NCI-H1694 treated with DMSO at 0.1 percent for 48 hours (cell line): ENCODE results near the gene PPIF.

Experiments
- DNase-seq: peaks from one replicate; lab custom pipeline; 2025; lab: John Stamatoyannopoulos, UW

Gene PPIF

DNA sequence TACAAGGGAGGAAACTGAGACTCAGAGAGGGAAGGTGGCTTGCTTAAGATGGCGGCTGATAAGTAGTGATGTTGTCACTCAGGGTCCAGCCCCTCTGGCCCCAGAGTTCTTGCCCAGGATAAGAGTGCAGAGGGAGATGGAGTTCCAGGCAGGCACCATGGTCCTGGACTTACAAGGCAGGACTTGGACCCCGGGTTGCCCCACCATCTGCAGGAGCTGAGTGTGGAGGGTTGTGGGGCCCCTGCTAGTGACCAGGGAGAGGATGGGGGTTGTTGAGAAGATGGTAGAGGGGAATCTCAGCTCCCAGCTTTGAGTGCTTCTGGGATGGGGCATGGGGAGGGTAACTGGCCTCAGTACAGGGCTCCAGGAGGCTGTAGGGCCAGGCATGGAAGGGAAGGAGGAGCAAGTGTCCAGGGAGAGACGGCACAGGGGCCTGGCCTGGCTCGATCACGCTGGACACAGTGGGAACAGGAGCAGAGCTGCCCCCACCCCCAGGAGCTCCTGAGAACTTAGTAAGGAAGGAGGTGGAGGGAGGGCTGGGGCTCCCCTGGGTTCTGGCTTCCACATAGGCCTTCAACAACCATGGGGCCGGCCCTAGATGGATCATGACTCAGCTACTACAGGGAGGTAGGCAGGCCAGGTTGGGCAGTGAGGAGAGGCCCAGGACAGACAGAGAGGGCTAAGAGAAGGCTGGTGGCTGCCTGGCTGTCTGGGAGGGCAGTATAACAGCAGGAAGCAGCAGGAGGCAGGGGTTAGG lies 28.2 kb downstream of the PPIF start:
- DNase-seq, result no peak

GRCh38 chr10:79376078-79376628 lies 28.9 kb downstream of the PPIF start:
- no peak for DNase-seq

GRCh38 chr10:79376751-79377556 lies 29.7 kb downstream of the PPIF start:
- no peak for DNase-seq

DNA sequence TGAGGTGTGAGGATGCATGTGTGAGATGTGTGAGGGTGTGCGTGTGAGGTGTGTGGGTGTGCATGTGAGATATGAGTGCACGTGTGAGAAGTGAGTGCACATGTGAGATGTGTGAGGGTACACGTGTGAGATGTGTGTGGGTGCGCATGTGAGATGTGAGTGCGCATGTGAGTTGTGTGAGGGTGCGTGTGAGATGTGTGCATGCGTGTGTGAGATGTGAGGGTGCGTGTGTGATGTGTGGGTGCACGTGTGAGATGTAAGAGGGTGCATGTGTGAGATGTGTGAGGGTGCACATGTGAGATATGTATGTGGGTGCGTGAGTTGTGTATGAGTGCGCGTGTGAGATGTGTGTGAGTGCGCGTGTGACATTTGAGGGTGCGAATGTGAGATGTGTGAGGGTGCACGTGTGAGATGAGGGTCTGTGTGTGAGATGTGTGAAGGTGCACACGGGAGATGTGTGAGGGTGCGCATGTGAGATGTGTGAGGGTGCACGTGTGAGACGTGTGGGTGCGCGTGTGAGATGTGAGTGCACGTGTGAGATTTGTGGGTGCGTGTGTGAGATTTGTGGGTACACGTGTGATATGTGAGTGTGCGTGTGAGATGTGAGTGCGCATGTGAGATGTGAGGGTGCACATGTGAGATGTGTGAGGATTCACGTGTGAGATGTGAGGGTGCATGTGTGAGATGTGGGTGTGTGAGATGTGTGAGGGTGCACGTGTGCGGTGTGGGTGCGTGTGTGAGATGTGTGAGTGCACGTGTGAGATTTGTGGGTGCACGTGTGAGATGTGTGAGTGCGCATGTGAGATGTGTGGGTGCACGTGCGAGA lies 30.5 kb downstream of the PPIF start:
- no peak for DNase-seq

GRCh38 chr10:79378383-79378646 lies 31.0 kb downstream of the PPIF start:
- DNase-seq, result no peak

DNA sequence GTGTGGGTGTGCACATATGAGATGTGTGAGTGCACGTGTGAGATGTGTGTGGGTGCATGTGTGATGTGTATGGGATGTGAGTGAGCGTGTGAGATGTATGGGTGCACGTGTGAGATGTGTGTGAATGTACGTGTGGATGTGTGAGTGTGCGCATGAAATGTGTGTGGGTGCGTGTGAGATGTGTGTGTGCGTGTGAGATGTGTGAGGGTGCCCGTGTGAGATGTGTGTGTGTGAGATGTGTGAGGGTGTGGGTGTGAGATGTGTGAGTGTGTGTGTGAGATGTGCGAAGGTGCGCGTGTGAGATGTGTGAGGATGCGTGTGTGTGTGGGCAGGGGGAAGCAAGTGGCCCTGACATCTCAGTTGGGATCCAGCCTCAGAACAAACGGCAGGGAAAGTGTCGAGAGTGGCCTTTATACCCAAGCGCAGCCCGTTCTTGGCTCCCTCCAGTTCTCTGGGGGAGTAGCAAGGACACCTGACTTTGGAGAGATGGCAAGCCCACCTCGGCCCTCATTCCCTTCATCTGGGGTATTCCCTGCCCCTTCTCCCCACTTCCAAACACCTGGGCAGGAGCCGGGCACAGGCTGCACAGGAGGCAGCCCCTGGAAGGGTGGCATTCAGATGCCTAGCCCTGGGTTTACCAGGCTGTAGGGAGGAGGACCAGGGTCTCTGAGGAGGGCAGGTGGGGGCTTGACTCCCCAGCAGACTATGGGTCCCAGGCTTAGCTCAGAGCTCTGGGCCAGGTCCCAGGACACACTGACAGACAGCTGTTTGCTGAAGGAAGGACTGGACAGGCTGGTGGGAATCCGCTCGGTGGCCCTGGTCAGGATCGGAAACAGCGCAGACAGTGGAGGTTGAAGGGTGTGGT lies 31.6 kb downstream of the PPIF start:
- DNase-seq, result no peak

- no peak for DNase-seq
These were observed 32.3 kb downstream of the PPIF start for GRCh38 chr10:79379512-79380124.

GRCh38 chr10:79380125-79380945 lies 33.1 kb downstream of the PPIF start:
- DNase-seq, result no peak

DNA sequence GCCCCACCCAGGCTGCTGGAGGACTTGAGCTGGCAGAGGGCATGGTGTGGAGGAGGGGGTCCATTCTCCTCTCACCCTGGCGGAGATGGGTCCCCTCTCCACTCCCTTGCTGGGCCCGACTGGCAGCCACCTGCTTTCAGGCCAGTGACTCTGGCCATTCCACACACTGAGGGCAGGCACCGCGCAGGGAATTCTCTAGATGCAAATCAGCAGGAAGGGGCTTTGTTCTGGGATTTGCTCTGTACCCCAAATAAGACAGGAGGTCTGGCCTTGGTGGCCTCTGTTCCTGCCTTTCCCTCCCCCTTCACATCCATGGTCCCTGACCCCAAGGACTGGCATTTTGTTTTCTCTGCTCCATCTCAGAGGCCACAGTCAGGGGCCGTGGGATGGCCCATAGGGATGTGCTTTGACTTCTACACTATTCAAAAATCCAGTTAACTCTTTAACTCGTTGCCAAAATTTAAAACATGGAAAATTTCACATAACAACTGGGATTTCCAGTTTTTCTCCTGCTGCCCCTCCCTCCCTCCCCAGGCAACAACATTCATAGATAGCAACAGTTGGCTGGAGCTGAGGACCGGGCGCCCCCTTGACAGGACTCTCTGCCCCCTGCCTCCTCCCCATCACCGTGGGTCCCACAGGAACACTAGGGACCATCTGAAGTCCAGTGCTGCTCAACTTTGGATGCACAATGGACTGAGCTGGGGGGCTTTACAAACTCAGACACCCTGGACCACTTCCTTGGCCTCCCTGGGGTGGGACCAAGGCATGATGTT lies 33.9 kb downstream of the PPIF start:
- DNase-seq, result no peak

- DNase-seq, result no peak
These were observed 34.5 kb downstream of the PPIF start for GRCh38 chr10:79381804-79382221.

DNA sequence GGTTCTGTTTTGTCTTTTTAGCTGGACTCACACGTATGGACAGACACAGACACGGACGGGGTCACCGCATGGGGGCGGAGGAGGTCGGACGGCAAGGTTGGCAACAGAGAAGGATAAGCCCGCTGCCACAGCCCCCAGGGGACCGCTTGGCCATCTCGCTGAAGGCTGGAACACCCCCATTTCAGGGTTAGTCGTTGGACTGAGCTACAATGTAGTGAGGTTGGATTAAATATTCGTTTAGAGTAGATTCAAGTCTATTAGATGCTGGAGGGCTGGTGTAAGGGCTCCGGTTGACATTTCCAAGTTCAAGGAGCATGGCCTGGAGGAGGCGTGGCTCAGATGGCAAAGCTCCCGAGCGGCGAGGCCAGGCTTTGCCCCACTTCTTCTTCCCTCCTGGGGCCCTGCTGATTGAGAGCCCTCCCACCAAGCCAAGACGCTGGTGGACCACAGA lies 35.2 kb downstream of the PPIF start:
- no peak for DNase-seq

- no peak for DNase-seq
These were observed 36.8 kb downstream of the PPIF start for GRCh38 chr10:79383974-79384606.

GRCh38 chr10:79384773-79385391 lies 37.6 kb downstream of the PPIF start:
- DNase-seq, result no peak

- DNase-seq, result no peak
These were observed 38.1 kb downstream of the PPIF start for GRCh38 chr10:79385392-79385795.

GRCh38 chr10:79385804-79386531 lies 38.7 kb downstream of the PPIF start:
- DNase-seq, result no peak

- DNase-seq, result no peak
These were observed 39.6 kb downstream of the PPIF start for GRCh38 chr10:79386637-79387465.
